ENCODE data around the gene MINPP1.
"Not testable (repeated sequence)": the region's sequence is repeated elsewhere in the genome, so short reads cannot be mapped to it uniquely, and the experiment has no call there.

The MINPP1 gene

GRCh38 chr10:87504640-87505365 lies at the start of gene MINPP1:
Gene MINPP1 (plus strand): TSS chr10:87504893. CDS start chr10:87504916, 23 bp downstream.
- DNase-seq, result peak; percentile 67

GRCh38 chr10:87456586-87457220 lies 48.0 kb upstream of the MINPP1 start:
- DNase-seq, result not testable (repeated sequence)

- DNase-seq, result not testable (repeated sequence)
Observed at GRCh38 chr10:87461751-87462150, 42.9 kb upstream of the MINPP1 start.

GRCh38 chr10:87466849-87467248 lies 37.8 kb upstream of the MINPP1 start:
- not testable (repeated sequence) for DNase-seq

GRCh38 chr10:87488733-87489132 lies 16.0 kb upstream of the MINPP1 start:
- DNase-seq, result not testable (repeated sequence)

GRCh38 chr10:87490285-87490684 lies 14.4 kb upstream of the MINPP1 start:
- not testable (repeated sequence) for DNase-seq

GRCh38 chr10:87492450-87492849 lies 12.2 kb upstream of the MINPP1 start:
- DNase-seq, result not testable (repeated sequence)

GRCh38 chr10:87495446-87495845 lies 9.2 kb upstream of the MINPP1 start:
- not testable (repeated sequence) for DNase-seq

GRCh38 chr10:87497386-87497785 lies 7.3 kb upstream of the MINPP1 start:
- not testable (repeated sequence) for DNase-seq

- not testable (repeated sequence) for DNase-seq
Observed at GRCh38 chr10:87498106-87498789, 6.4 kb upstream of the MINPP1 start.

- DNase-seq, result no peak
Observed at GRCh38 chr10:87500646-87501048, 4.0 kb upstream of the MINPP1 start.

GRCh38 chr10:87503401-87503800 lies 1.3 kb upstream of the MINPP1 start:
- no peak for DNase-seq

- DNase-seq, result no peak
Observed at GRCh38 chr10:87503886-87504285, 807 bp upstream of the MINPP1 start.

- DNase-seq, result no peak
Observed at GRCh38 chr10:87504307-87504639, 420 bp upstream of the MINPP1 start.

GRCh38 chr10:87505366-87506111 lies 846 bp downstream of the MINPP1 start:
- DNase-seq, result peak; percentile 19

GRCh38 chr10:87506956-87507355 lies 2.3 kb downstream of the MINPP1 start:
- DNase-seq, result no peak

GRCh38 chr10:87507879-87508483 lies 3.3 kb downstream of the MINPP1 start:
- no peak for DNase-seq

GRCh38 chr10:87508837-87509236 lies 4.1 kb downstream of the MINPP1 start:
- no peak for DNase-seq

- DNase-seq, result no peak
Observed at GRCh38 chr10:87510025-87510424, 5.3 kb downstream of the MINPP1 start.

GRCh38 chr10:87511526-87511925 lies 6.8 kb downstream of the MINPP1 start:
- no peak for DNase-seq

- no peak for DNase-seq
Observed at GRCh38 chr10:87518937-87519336, 14.2 kb downstream of the MINPP1 start.

- no peak for DNase-seq
Observed at GRCh38 chr10:87519582-87519981, 14.9 kb downstream of the MINPP1 start.

- no peak for DNase-seq
Observed at GRCh38 chr10:87523731-87524130, 19.0 kb downstream of the MINPP1 start.

Data from activated T-cell treated with anti-CD3 and anti-CD28 coated beads for 4 hours (primary cell).